ENCODE measurements around the gene SLC39A11.

GRCh38 chr17:72642720-72643119, 449.8 kb downstream of the SLC39A11 start:
- TF ChIP-seq CTCF (IDR thresholded peaks at IDR 0.05) (no peak), EP300 (IDR thresholded peaks at IDR 0.05; ENCODE audit: borderline replicate concordance in 1 of 2, low read depth in 1 of 2, low read length in 1 of 2) (no peak), YY1 (IDR thresholded peaks at IDR 0.05; ENCODE audit: low read depth) (no peak), POLR2AphosphoS5 (IDR thresholded peaks at IDR 0.05; ENCODE audit: low read depth, low read length) (no peak), GABPA (IDR thresholded peaks at IDR 0.05; ENCODE audit: low read depth) (no peak), EZH2phosphoT487 (IDR thresholded peaks at IDR 0.05; ENCODE audit: borderline replicate concordance, low read depth) (no peak), RXRA (IDR thresholded peaks at IDR 0.05; ENCODE audit: borderline replicate concordance, low read depth) (no peak), NRF1 (IDR thresholded peaks at IDR 0.05; ENCODE audit: low read depth, low read length) (no peak), GATA2 (CRISPR knock-in tag; IDR thresholded peaks at IDR 0.05) (no peak), JUND (IDR thresholded peaks at IDR 0.05) (no peak), FOXM1 (IDR thresholded peaks at IDR 0.05; ENCODE audit: low read depth) (no peak), MXI1 (IDR thresholded peaks at IDR 0.05; ENCODE audit: low read depth, low read length) (no peak)
- TF ChIP-seq, protein P1, sequence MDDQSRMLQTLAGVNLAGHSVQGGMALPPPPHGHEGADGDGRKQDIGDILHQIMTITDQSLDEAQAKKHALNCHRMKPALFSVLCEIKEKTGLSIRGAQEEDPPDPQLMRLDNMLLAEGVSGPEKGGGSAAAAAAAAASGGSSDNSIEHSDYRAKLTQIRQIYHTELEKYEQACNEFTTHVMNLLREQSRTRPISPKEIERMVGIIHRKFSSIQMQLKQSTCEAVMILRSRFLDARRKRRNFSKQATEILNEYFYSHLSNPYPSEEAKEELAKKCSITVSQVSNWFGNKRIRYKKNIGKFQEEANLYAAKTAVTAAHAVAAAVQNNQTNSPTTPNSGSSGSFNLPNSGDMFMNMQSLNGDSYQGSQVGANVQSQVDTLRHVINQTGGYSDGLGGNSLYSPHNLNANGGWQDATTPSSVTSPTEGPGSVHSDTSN (IDR thresholded peaks at IDR 0.05) = no peak
